B cell (primary cell): Measurements from ENCODE around the gene RILP. TPM values are rescaled to one million over a fixed set of nuclear protein-coding genes. Genes with fewer than 3 reads are reported as not detected.

ENCODE experiments used
- ATAC-seq: fragments of 200-7000 bp; cut with Tn5 transposase; one replicate; pipeline ENCODE4 v1.10.0; 2021; ENCODE audit warnings: low read depth, mild to moderate bottlenecking, moderate number of reproducible peaks, moderate library complexity
- CTCF ChIA-PET: fragments of 350-600 bp; sonication (Branson Sonifier 250); formaldehyde crosslinking; loops from one replicate; lab custom pipeline; 2021; ENCODE audit warnings: antibody characterized with exemption, inconsistent platforms; lab: Charles Lee
- POLR2A ChIA-PET: fragments of 350-600 bp; sonication (Branson Sonifier 250); formaldehyde crosslinking; loops from one replicate; lab custom pipeline; 2021; ENCODE audit warnings: antibody characterized with exemption; lab: Charles Lee
- DNase-seq: peaks from one replicate; pipeline ENCODE4 v3.0.0; 2013
- H2AFZ ChIP-seq: 2 replicates; pipeline ENCODE4 v1.6.1; 2012; ENCODE audit warnings: mild to moderate bottlenecking, low read depth, low read length; ENCODE audit not compliant: insufficient read depth, poor library complexity, severe bottlenecking
- H3K27ac ChIP-seq, 2 donors: 1 replicate in 1 of 2; 2 replicates in 1 of 2; pipeline ENCODE4 v1.5.1; 2012 to 2013; ENCODE audit warnings: low read length in 2 of 2, mild to moderate bottlenecking in 2 of 2, moderate library complexity in 1 of 2
- H3K27me3 ChIP-seq, 4 experiments: fragments of 200-600 bp in 1 of 4; sonication (generic) in 1 of 4; replicated peaks in 1 of 4; 1 replicate in 2 of 4; 2 replicates in 2 of 4; pipeline versions ENCODE4 v1.6.1 to v1.7.0; 2013 to 2016; ENCODE audit warnings: low read length in 3 of 4, mild to moderate bottlenecking in 2 of 4, mixed read lengths in 1 of 4, moderate library complexity in 1 of 4; ENCODE audit not compliant: insufficient read depth in 4 of 4, control insufficient read depth in 3 of 4; ENCODE audit errors: control extremely low read depth in 1 of 4
- H3K36me3 ChIP-seq, 2 experiments: replicated peaks in 1 of 2; 1 replicate in 1 of 2; 2 replicates in 1 of 2; pipeline versions ENCODE4 v1.6.1 to v1.7.1; 2013; ENCODE audit warnings: low read length in 1 of 2; ENCODE audit not compliant: insufficient read depth in 2 of 2, control insufficient read depth in 1 of 2; ENCODE audit errors: control extremely low read depth in 1 of 2, extremely low read depth in 1 of 2
- H3K4me1 ChIP-seq, 2 donors: fragments of 200-600 bp in 1 of 2; sonication (generic) in 1 of 2; 1 replicate in 1 of 2; 2 replicates in 1 of 2; pipeline versions ENCODE4 v1.5.1 to v1.6.1; 2013 to 2017; ENCODE audit warnings: low read length in 2 of 2; ENCODE audit not compliant: control insufficient read depth in 2 of 2, insufficient read depth in 2 of 2
- H3K4me2 ChIP-seq: replicated peaks from 2 replicates; pipeline ENCODE3; 2012; ENCODE audit warnings: mild to moderate bottlenecking, low read depth, low read length; ENCODE audit not compliant: poor library complexity, severe bottlenecking
- H3K4me3 ChIP-seq, 5 experiments: fragments of 200-600 bp in 1 of 5; sonication (generic) in 1 of 5; 1 replicate in 3 of 5; 2 replicates in 2 of 5; pipeline versions ENCODE4 v1.5.1 to v1.7.0; 2011 to 2016; ENCODE audit warnings: low read length in 4 of 5, mild to moderate bottlenecking in 4 of 5, low read depth in 2 of 5, control low read depth in 1 of 5, moderate library complexity in 1 of 5; ENCODE audit not compliant: insufficient read depth in 1 of 5; ENCODE audit errors: control extremely low read depth in 1 of 5, extremely low read depth in 1 of 5
- H3K79me2 ChIP-seq: fragments of 200-600 bp; sonication (generic); one replicate; pipeline ENCODE4 v1.6.0; 2016; ENCODE audit warnings: low read length; ENCODE audit not compliant: control insufficient read depth, insufficient read depth
- H3K9ac ChIP-seq: fragments of 200-600 bp; sonication (generic); 2 replicates; pipeline ENCODE4 v1.6.1; 2017; ENCODE audit warnings: mild to moderate bottlenecking, low read length, moderate library complexity
- H3K9me3 ChIP-seq, 3 donors: one replicate each; pipeline versions ENCODE4 v1.6.1 to v1.7.1; 2013; ENCODE audit warnings: low read length in 2 of 3; ENCODE audit not compliant: control insufficient read depth in 2 of 3, insufficient read depth in 1 of 3; ENCODE audit errors: control extremely low read depth in 1 of 3
- H4K20me1 ChIP-seq: 2 replicates; pipeline ENCODE4 v1.6.0; 2012; ENCODE audit warnings: mild to moderate bottlenecking, low read length; ENCODE audit not compliant: insufficient read depth, control insufficient read depth, poor library complexity, severe bottlenecking
- H3K27ac Mint-ChIP-seq: one replicate; pipeline ENCODE4 v1.8.0; 2021; ENCODE audit warnings: mixed read lengths
- H3K27me3 Mint-ChIP-seq: one replicate; pipeline ENCODE4 v1.8.0; 2021; ENCODE audit warnings: mixed read lengths
- H3K4me1 Mint-ChIP-seq: one replicate; pipeline ENCODE4 v1.8.0; 2021; ENCODE audit warnings: mixed read lengths
- H3K4me3 Mint-ChIP-seq: one replicate; pipeline ENCODE4 v1.8.0; 2021; ENCODE audit warnings: mixed read lengths
- H3K9me3 Mint-ChIP-seq: one replicate; pipeline ENCODE4 v1.8.0; 2022; ENCODE audit warnings: mixed read lengths; ENCODE audit not compliant: insufficient read depth
- EZH2 ChIP-seq: IDR thresholded peaks from 2 replicates; pipeline ENCODE4 v1.6.1; 2012; ENCODE audit warnings: borderline replicate concordance, low read depth, mild to moderate bottlenecking, moderate library complexity, low read length; ENCODE audit not compliant: insufficient read depth, poor library complexity, severe bottlenecking
- WGBS: methylation state at CpG from one replicate; pipeline ENCODE4 v1.1.5; 2013; ENCODE audit warnings: missing lambda C conversion rate; ENCODE audit not compliant: insufficient coverage; 5-methylcytosine and 5-hydroxymethylcytosine counted together
- intact Hi-C: fragments of 100-400 bp; cut with micrococcal nuclease; formaldehyde crosslinking; loops from one replicate; pipeline ENCODE4 v1.10.0; 2022
- polyA plus RNA-seq: library from polyadenylated mRNA; depleted of rRNA; stranded (reverse); fragments of >200 nt; gene quantifications from 2 replicates; pipeline ENCODE4 v1.2.3, GENCODE V29; 2012
- total RNA-seq, 2 donors: library from RNA; stranded (reverse); fragments of 120-200 nt in 1 of 2; gene quantifications; 1 replicate in 1 of 2; 2 replicates in 1 of 2; pipeline versions ENCODE4 v1.2.3 to v1.2.4, GENCODE V29; 2013 to 2022
- TF ChIP-seq, protein P1 (sequence below): fragments of 200-600 bp; IDR thresholded peaks from one replicate; pipeline ENCODE4 v1.8.0; 2022; ENCODE audit warnings: antibody characterized with exemption, mild to moderate bottlenecking

RILP gene
- total and polyA plus RNA-seq, 2 donors (not counting 1 experiment from before 2014, with no cell fraction given) = 1.1 to 7.0 TPM

DNA sequence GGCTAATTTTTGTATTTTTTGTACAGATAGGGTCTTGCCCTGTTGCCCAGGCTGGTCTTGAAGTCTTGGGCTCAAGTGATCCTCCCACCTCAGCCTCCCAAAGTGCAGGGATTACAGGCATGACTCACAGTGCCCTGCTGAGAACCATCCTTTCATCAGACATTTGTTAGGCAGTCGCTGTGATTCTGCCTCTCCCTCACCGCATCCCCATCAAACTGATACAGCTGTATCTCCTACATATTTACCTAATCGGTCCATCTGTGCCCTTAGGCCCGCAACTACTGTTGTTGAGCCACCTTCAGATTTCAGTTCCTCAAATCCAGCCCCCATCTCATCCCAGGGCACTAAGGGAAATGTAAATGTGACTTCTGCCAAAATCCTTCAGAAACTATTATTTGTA lies 19.0 kb downstream of the RILP start:
- Mint-ChIP-seq H3K27ac (peak overlapping the region; percentile 87), H3K27me3 (no peaks in the 10 kb centered on the region)
- 52% methylated on average over 3 of the region's 4 CpGs for WGBS

More for the DNA sequence above, 19.0 kb downstream of the RILP start:
- no peaks in the 10 kb centered on the region for H3K27me3 ChIP-seq
- CTCF ChIA-PET = interaction anchor here (0.6 to 10.4 kb wide), 24 partner anchors 10 to 572 kb away, joined by 3 to 326 read pairs (median 6); partner anchors contain the start of genes INPP5K, PITPNA, RILP and SCARF1
- no peak overlapping the region for H3K9ac ChIP-seq
- no peak for TF ChIP-seq EZH2
- TF ChIP-seq, protein P1, sequence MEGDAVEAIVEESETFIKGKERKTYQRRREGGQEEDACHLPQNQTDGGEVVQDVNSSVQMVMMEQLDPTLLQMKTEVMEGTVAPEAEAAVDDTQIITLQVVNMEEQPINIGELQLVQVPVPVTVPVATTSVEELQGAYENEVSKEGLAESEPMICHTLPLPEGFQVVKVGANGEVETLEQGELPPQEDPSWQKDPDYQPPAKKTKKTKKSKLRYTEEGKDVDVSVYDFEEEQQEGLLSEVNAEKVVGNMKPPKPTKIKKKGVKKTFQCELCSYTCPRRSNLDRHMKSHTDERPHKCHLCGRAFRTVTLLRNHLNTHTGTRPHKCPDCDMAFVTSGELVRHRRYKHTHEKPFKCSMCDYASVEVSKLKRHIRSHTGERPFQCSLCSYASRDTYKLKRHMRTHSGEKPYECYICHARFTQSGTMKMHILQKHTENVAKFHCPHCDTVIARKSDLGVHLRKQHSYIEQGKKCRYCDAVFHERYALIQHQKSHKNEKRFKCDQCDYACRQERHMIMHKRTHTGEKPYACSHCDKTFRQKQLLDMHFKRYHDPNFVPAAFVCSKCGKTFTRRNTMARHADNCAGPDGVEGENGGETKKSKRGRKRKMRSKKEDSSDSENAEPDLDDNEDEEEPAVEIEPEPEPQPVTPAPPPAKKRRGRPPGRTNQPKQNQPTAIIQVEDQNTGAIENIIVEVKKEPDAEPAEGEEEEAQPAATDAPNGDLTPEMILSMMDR = no peak
- H3K4me2 ChIP-seq = peak overlapping the region; percentile 100
- peaks cover 0 to 7% (median 0%) of the 10 kb centered on the region in 3 donors for H3K9me3 ChIP-seq
- no peak overlapping the region for H3K4me3 ChIP-seq
- ATAC-seq = no peak
- no peaks in the 10 kb centered on the region for H3K9me3 Mint-ChIP-seq
- no peak for DNase-seq
- no peaks in the 10 kb centered on the region for H4K20me1 ChIP-seq
- POLR2A ChIA-PET = interaction anchor here (0.6 to 7.3 kb wide), 16 partner anchors 9 to 265 kb away, joined by 3 to 127 read pairs (median 6); partner anchors contain the start of genes INPP5K, PITPNA, RILP and SCARF1
- H3K36me3 ChIP-seq = peaks cover 0 to 6% of the 10 kb centered on the region in 2 experiments
- intact Hi-C loops = loop anchor here (1.0 kb wide), 4 partner anchors 19 to 265 kb away; partner anchors contain the start of gene RILP
- peaks cover 38% of the 10 kb centered on the region for H3K4me1 Mint-ChIP-seq
- peaks cover 24% of the 10 kb centered on the region for H3K79me2 ChIP-seq
- H2AFZ ChIP-seq = no peak overlapping the region
- H3K4me3 Mint-ChIP-seq = peak overlapping the region; percentile 93
- H3K27ac ChIP-seq = no peak overlapping the region
- peaks cover 39 to 45% of the 10 kb centered on the region in 2 donors for H3K4me1 ChIP-seq
